GM12891 (cell line): Measurements from ENCODE around the gene SMAD1.

Source experiments
- PAX5 ChIP-seq: IDR thresholded peaks from 2 replicates; pipeline ENCODE4 v1.6.1; 2011; ENCODE audit warnings: low read length, moderate library complexity, mild to moderate bottlenecking; ENCODE audit not compliant: insufficient read depth, severe bottlenecking
- POLR2A ChIP-seq: IDR thresholded peaks from 2 replicates; pipeline ENCODE4 v1.6.1; 2011; ENCODE audit warnings: low read depth, low read length, control low read depth
- POLR2AphosphoS5 ChIP-seq: IDR thresholded peaks from 2 replicates; pipeline ENCODE4 v1.6.1; 2011; ENCODE audit warnings: low read depth, low read length, control low read depth
- SPI1 ChIP-seq: IDR thresholded peaks from 2 replicates; pipeline ENCODE4 v1.6.1; 2011; ENCODE audit warnings: low read depth, low read length, control low read depth
- TAF1 ChIP-seq: IDR thresholded peaks from 2 replicates; pipeline ENCODE4 v1.6.1; 2011; ENCODE audit warnings: low read depth, low read length, control low read depth

DNA sequence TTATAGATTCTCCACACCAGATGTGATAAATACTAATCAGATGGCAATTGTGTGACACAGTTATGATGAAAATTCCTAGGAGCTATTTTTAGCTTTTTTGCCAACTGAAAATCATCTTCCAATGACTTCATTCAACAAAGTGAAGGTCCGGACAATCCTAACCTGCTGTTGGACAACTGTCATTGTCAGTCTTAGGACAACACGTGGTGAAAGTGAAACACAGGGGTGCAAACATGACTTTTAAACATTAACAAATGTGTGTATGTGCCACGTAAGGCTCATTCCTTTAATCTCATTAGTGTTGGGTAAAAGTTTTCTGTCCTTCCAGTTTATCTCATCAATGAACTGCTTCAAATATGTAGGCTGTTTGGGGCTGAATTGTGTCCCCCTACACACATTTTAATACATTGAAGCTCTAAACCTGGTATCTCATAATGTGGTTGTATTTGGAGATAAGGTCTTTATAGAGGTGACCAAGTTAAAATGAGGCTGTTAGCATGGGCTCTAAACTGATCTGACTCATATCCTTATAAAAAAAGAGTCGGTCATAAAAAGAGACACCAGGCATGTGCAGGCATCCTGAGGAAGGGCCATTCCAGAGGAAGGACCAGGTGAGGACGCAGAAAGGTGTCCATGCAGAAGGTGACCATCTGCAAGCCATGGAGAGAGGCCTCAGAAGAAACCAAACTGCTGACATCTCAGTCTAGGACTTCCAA, 41.2 kb upstream of the SMAD1 start:
- TF ChIP-seq POLR2A = no peak
- no peak for TF ChIP-seq POLR2AphosphoS5
- no peak for TF ChIP-seq TAF1
- no peak for TF ChIP-seq SPI1
- no peak for TF ChIP-seq PAX5
